HCT116 (cell line): ENCODE results near the gene WDR27. TPM values are rescaled to one million over a fixed set of nuclear protein-coding genes. Genes with fewer than 3 reads are reported as not detected.

Experiments
- ATAC-seq: fragments of 200-7000 bp; cut with Tn5 transposase; 2 replicates; pipeline ENCODE4 v1.9.1; 2020; ENCODE audit warnings: mild to moderate bottlenecking, moderate library complexity
- BruUV-seq: library from RNA; stranded (reverse); fragments of 400-500 nt; replicated peaks from 2 replicates; lab custom pipeline; 2021; lab: Mats Ljungman, UMichigan
- CTCF ChIA-PET: fragments of 300-600 bp; sonication (Branson Sonifier 250); formaldehyde crosslinking; loops from one replicate; lab custom pipeline; 2021; ENCODE audit warnings: antibody characterized with exemption; lab: Charles Lee
- POLR2A ChIA-PET: fragments of 300-600, 350-600 bp; sonication (Branson Sonifier 250); formaldehyde crosslinking; loops from one replicate; lab custom pipeline; 2021; ENCODE audit warnings: antibody characterized with exemption; lab: Charles Lee
- RAD21 ChIA-PET, 2 experiments: fragments of 300-600 bp; sonication (Branson Sonifier 250); formaldehyde crosslinking; loops; one replicate each; lab custom pipeline; 2023; ENCODE audit warnings: low total read pairs in 2 of 2; ENCODE audit not compliant: uncharacterized antibody in 2 of 2, unreplicated experiment in 2 of 2, low non-redundant PET in 1 of 2; lab: Charles Lee
- DNase-seq: peaks from one replicate; pipeline ENCODE4 v3.0.0-alpha.2; 2010; ENCODE audit warnings: low read depth, low spot score
- H2AFZ ChIP-seq: fragments of 200-600 bp; shearing (Covaris generic), sonication (generic); 2 replicates; pipeline ENCODE4 v1.6.1; 2017; ENCODE audit warnings: low read depth, mixed run types, mixed read lengths, antibody characterized with exemption, low read length; ENCODE audit not compliant: poor library complexity, severe bottlenecking
- H3K27ac ChIP-seq: 2 replicates; pipeline ENCODE4 v1.5.1; 2012; ENCODE audit warnings: low read depth, low read length
- H3K27me3 ChIP-seq: fragments of 200-600 bp; sonication (generic); 2 replicates; pipeline ENCODE4 v1.6.1; 2016; ENCODE audit warnings: mixed run types, low read length, mixed read lengths; ENCODE audit not compliant: insufficient read depth
- H3K36me3 ChIP-seq, 2 experiments: fragments of 200-500 bp in 1 of 2; fragments of 200-600 bp in 1 of 2; sonication (Bioruptor generic) in 1 of 2; sonication (generic) in 1 of 2; 2 replicates each; pipeline versions ENCODE4 v1.5.1 to v1.6.1; 2014 to 2016; ENCODE audit warnings: low read length in 2 of 2, inconsistent platforms in 1 of 2, mixed read lengths in 1 of 2, mixed run types in 1 of 2; ENCODE audit not compliant: insufficient read depth in 2 of 2, control insufficient read depth in 1 of 2
- H3K4me1 ChIP-seq, 2 experiments: fragments of 200-600 bp in 1 of 2; sonication (generic) in 1 of 2; 2 replicates each; pipeline versions ENCODE4 v1.5.1 to v1.6.1; 2012 to 2017; ENCODE audit warnings: low read length in 2 of 2, inconsistent platforms in 1 of 2, mild to moderate bottlenecking in 1 of 2, mixed read lengths in 1 of 2, mixed run types in 1 of 2, moderate library complexity in 1 of 2; ENCODE audit not compliant: insufficient read depth in 2 of 2, control insufficient read depth in 1 of 2
- H3K4me2 ChIP-seq: fragments of 200-600 bp; sonication (generic); 2 replicates; pipeline ENCODE4 v1.6.1; 2017; ENCODE audit warnings: mixed run types, low read length, mixed read lengths
- H3K4me3 ChIP-seq, 2 experiments: fragments of 200-600 bp in 1 of 2; sonication (generic) in 1 of 2; replicated peaks in 1 of 2; 2 replicates each; pipeline ENCODE4 v1.5.1; 2011 to 2016; ENCODE audit warnings: low read length in 2 of 2, control low read depth in 1 of 2, low read depth in 1 of 2, mild to moderate bottlenecking in 1 of 2, mixed read lengths in 1 of 2, mixed run types in 1 of 2
- H3K79me2 ChIP-seq: fragments of 200-600 bp; sonication (generic); 2 replicates; pipeline ENCODE4 v1.6.1; 2017; ENCODE audit warnings: mild to moderate bottlenecking, mixed run types, low read length, moderate library complexity, mixed read lengths; ENCODE audit not compliant: insufficient read depth
- H3K9ac ChIP-seq: fragments of 200-600 bp; sonication (generic); 2 replicates; pipeline ENCODE4 v1.6.1; 2016; ENCODE audit warnings: low read length, mixed read lengths
- H3K9me2 ChIP-seq: fragments of 200-600 bp; sonication (generic), shearing (Covaris generic); 2 replicates; pipeline ENCODE4 v1.6.1; 2017; ENCODE audit warnings: mixed run types, mild to moderate bottlenecking, moderate library complexity; ENCODE audit not compliant: insufficient read depth
- H3K9me3 ChIP-seq, 2 experiments: fragments of 200-500 bp in 1 of 2; fragments of 200-600 bp in 1 of 2; sonication (Bioruptor generic) in 1 of 2; sonication (generic) in 1 of 2; 2 replicates each; pipeline ENCODE4 v1.6.1; 2014 to 2017; ENCODE audit warnings: low read length in 2 of 2, mixed read lengths in 2 of 2, inconsistent platforms in 1 of 2, low read depth in 1 of 2, mild to moderate bottlenecking in 1 of 2, mixed run types in 1 of 2, moderate library complexity in 1 of 2; ENCODE audit not compliant: control insufficient read depth in 1 of 2, insufficient read depth in 1 of 2
- H4K20me1 ChIP-seq: fragments of 200-600 bp; sonication (generic), shearing (Covaris generic); 2 replicates; pipeline ENCODE4 v1.6.1; 2017; ENCODE audit warnings: mixed run types, mild to moderate bottlenecking, moderate library complexity; ENCODE audit not compliant: insufficient read depth
- ATF3 ChIP-seq: IDR thresholded peaks from 2 replicates; pipeline ENCODE4 v1.6.1; 2012
- CBX3 ChIP-seq: IDR thresholded peaks from 2 replicates; pipeline ENCODE4 v1.6.1; 2012; ENCODE audit warnings: low read depth
- CTCF ChIP-seq, 3 experiments: fragments of 200-600 bp in 1 of 3; sonication (generic) in 1 of 3; IDR thresholded peaks in 2 of 3; conservative IDR thresholded peaks in 1 of 3; 2 replicates each; pipeline ENCODE4 v1.5.1; 2012 to 2017; ENCODE audit warnings: low read depth in 2 of 3, low read length in 2 of 3, antibody characterized with exemption in 1 of 3, borderline replicate concordance in 1 of 3, control low read depth in 1 of 3, mild to moderate bottlenecking in 1 of 3, mixed read lengths in 1 of 3, mixed run types in 1 of 3, moderate library complexity in 1 of 3; ENCODE audit not compliant: insufficient read depth in 1 of 3
- EGR1 ChIP-seq: IDR thresholded peaks from 2 replicates; pipeline ENCODE4 v1.6.1; 2012; ENCODE audit warnings: low read depth
- ELF1 ChIP-seq: IDR thresholded peaks from 2 replicates; pipeline ENCODE4 v1.6.1; 2012; ENCODE audit warnings: low read depth, borderline replicate concordance
- EZH2 ChIP-seq: fragments of 200-600 bp; sonication (generic); IDR thresholded peaks from 2 replicates; pipeline ENCODE4 v1.6.1; 2017; ENCODE audit warnings: antibody characterized with exemption, mixed run types
- EZH2phosphoT487 ChIP-seq: fragments of 200-600 bp; IDR thresholded peaks from 2 replicates; pipeline ENCODE4 v1.6.1; 2018; ENCODE audit warnings: antibody characterized with exemption, borderline replicate concordance
- JUND ChIP-seq: IDR thresholded peaks from 2 replicates; pipeline ENCODE4 v1.6.1; 2012
- POLR2A ChIP-seq: IDR thresholded peaks from 2 replicates; pipeline ENCODE4 v1.7.0; 2011; ENCODE audit warnings: borderline replicate concordance; ENCODE audit not compliant: insufficient read depth, insufficient read length; ENCODE audit errors: extremely low read depth
- POLR2AphosphoS5 ChIP-seq: IDR thresholded peaks from 2 replicates; pipeline ENCODE4 v1.6.1; 2011; ENCODE audit warnings: mild to moderate bottlenecking, low read depth, low read length, moderate library complexity
- RAD21 ChIP-seq: IDR thresholded peaks from 2 replicates; pipeline ENCODE4 v1.6.1; 2012; ENCODE audit warnings: low read depth, mild to moderate bottlenecking
- REST ChIP-seq: IDR thresholded peaks from 2 replicates; pipeline ENCODE4 v1.6.1; 2012; ENCODE audit warnings: low read depth
- SIN3A ChIP-seq: IDR thresholded peaks from 2 replicates; pipeline ENCODE4 v1.6.1; 2012; ENCODE audit warnings: low read depth
- SP1 ChIP-seq: IDR thresholded peaks from 2 replicates; pipeline ENCODE4 v1.6.1; 2012; ENCODE audit warnings: low read depth
- SRF ChIP-seq: IDR thresholded peaks from 2 replicates; pipeline ENCODE4 v1.6.1; 2012; ENCODE audit warnings: low read depth
- YY1 ChIP-seq: IDR thresholded peaks from 2 replicates; pipeline ENCODE4 v1.6.1; 2011; ENCODE audit warnings: low read length, low read depth, moderate library complexity, mild to moderate bottlenecking; ENCODE audit not compliant: insufficient replicate concordance; ENCODE audit errors: extremely low read depth
- ZBTB33 ChIP-seq: IDR thresholded peaks from 2 replicates; pipeline ENCODE4 v1.6.1; 2011; ENCODE audit warnings: mild to moderate bottlenecking, low read length, moderate library complexity; ENCODE audit not compliant: insufficient replicate concordance; ENCODE audit errors: extremely low read depth
- ZFX ChIP-seq: fragments of 450-650 bp; IDR thresholded peaks from 2 replicates; pipeline ENCODE4 v1.6.1; 2017
- ZNF274 ChIP-seq: fragments of 200-500 bp; sonication (Bioruptor generic); IDR thresholded peaks from 2 replicates; pipeline ENCODE4 v1.6.1; 2014; ENCODE audit warnings: mild to moderate bottlenecking, low read depth, low read length, inconsistent platforms
- intact Hi-C: fragments of 100-400 bp; cut with micrococcal nuclease; formaldehyde crosslinking; loops from 2 replicates; pipeline ENCODE4 v1.10.0; 2022
- total RNA-seq: library from RNA; stranded (reverse); gene quantifications from one replicate; pipeline ENCODE4 v1.2.1, GENCODE V29; 2021; ENCODE audit not compliant: unreplicated experiment

WDR27 gene
- total RNA-seq, 1 experiment from 2014 or later: 60.6 TPM

GRCh38 chr6:169545982-169546381 lies 155.8 kb downstream of the WDR27 start:
- Histone ChIP-seq H3K36me3 (no peaks in the 10 kb centered on the region), H2AFZ (no peak overlapping the region), H3K79me2 (no peaks in the 10 kb centered on the region), H3K4me1 (no peaks in the 10 kb centered on the region), H3K9me3 (no peaks in the 10 kb centered on the region), H3K9me2 (no peaks in the 10 kb centered on the region), H3K27ac (no peak overlapping the region), H3K4me2 (no peak overlapping the region), H3K9ac (no peak overlapping the region), H3K4me3 (no peak overlapping the region), H4K20me1 (no peaks in the 10 kb centered on the region)
- no peak for ATAC-seq
- ChIA-PET CTCF (no interaction called here), RAD21 (no interaction called here), POLR2A (no interaction called here)
- no TSS peak for BruUV-seq
- no peak for TF ChIP-seq CBX3
- no peak for TF ChIP-seq ELF1
- TF ChIP-seq POLR2AphosphoS5: no peak
- no peak for TF ChIP-seq YY1
- TF ChIP-seq CTCF (IDR thresholded peaks at IDR 0.05 in 2 of 3, conservative IDR thresholded peaks at IDR 0.05 in 1 of 3; ENCODE audit: borderline replicate concordance in 1 of 3, insufficient read depth in 1 of 3, low read depth in 2 of 3, low read length in 2 of 3): no peak
- no peak for TF ChIP-seq ATF3
- TF ChIP-seq ZFX: no peak
- no peak for TF ChIP-seq SRF
- TF ChIP-seq SIN3A: no peak
- no peak for TF ChIP-seq ZBTB33
- no peak for TF ChIP-seq ZNF274
- TF ChIP-seq EZH2phosphoT487: no peak
- TF ChIP-seq JUND: no peak
- TF ChIP-seq RAD21: no peak
- no peak for TF ChIP-seq POLR2A
- no peak for TF ChIP-seq REST
- no peak for TF ChIP-seq EGR1
- TF ChIP-seq SP1: no peak
- no peak for TF ChIP-seq EZH2
- TF ChIP-seq, all 23 proteins: peak for 0
- intact Hi-C loops: no loop called here
- DNase-seq: no peak
- no peaks in the 10 kb centered on the region for H3K27me3 ChIP-seq
